ENCODE results near the gene GALNT2. TPM values are rescaled to one million over a fixed set of nuclear protein-coding genes. Genes with fewer than 3 reads are reported as not detected.

Gene GALNT2
- total RNA-seq, 4 donors from 2014 or later: 41.7 to 56.4 (median 50.7) TPM

- no peak for TF ChIP-seq CTCF (IDR thresholded peaks at IDR 0.05; ENCODE audit: low read depth)
Measured at GRCh38 chr1:230266456-230266855, 199.4 kb downstream of the GALNT2 start.

GRCh38 chr1:230267338-230268065 is 200.5 kb downstream of the GALNT2 start:
- no peak for TF ChIP-seq CTCF (IDR thresholded peaks at IDR 0.05; ENCODE audit: low read depth)

GRCh38 chr1:230268371-230269170 is 201.5 kb downstream of the GALNT2 start:
- no peak for TF ChIP-seq CTCF (IDR thresholded peaks at IDR 0.05; ENCODE audit: low read depth)

- TF ChIP-seq CTCF (IDR thresholded peaks at IDR 0.05; ENCODE audit: low read depth): no peak
Measured at GRCh38 chr1:230270185-230270558, 203.1 kb downstream of the GALNT2 start.

- TF ChIP-seq CTCF (IDR thresholded peaks at IDR 0.05; ENCODE audit: low read depth): no peak
Measured at GRCh38 chr1:230270559-230271281, 203.7 kb downstream of the GALNT2 start.

GRCh38 chr1:230271300-230272035 is 204.4 kb downstream of the GALNT2 start:
- TF ChIP-seq CTCF (IDR thresholded peaks at IDR 0.05; ENCODE audit: low read depth): no peak

Measured in subcutaneous adipose tissue (tissue), 4 donors.